Transverse colon (tissue), 4 donors: ENCODE data around the gene PLCG2. TPM values are rescaled to one million over a fixed set of nuclear protein-coding genes. Genes with fewer than 3 reads are reported as not detected.

Experiments
- DNase-seq: peaks from one replicate; pipeline ENCODE4 v3.0.0-alpha.2; 2019
- H3K27ac ChIP-seq, 4 donors: fragments of 200-600 bp; sonication (generic); 2 replicates each; pipeline ENCODE4 v1.5.1; 2016 to 2018; ENCODE audit warnings: inconsistent platforms in 4 of 4
- H3K27me3 ChIP-seq: fragments of 200-600 bp; sonication (generic); 2 replicates; pipeline ENCODE4 v1.5.1; 2017; ENCODE audit warnings: inconsistent platforms
- H3K36me3 ChIP-seq, 4 donors: fragments of 200-600 bp; sonication (generic); 2 replicates each; pipeline ENCODE4 v1.5.1; 2017 to 2019; ENCODE audit warnings: inconsistent platforms in 4 of 4
- H3K4me1 ChIP-seq, 4 donors: fragments of 200-600 bp; sonication (generic); 2 replicates each; pipeline ENCODE4 v1.5.1; 2017 to 2020; ENCODE audit warnings: inconsistent platforms in 4 of 4
- H3K4me3 ChIP-seq, 4 donors: fragments of 200-600 bp; sonication (generic); 1 replicate in 1 of 4; 2 replicates in 3 of 4; pipeline versions ENCODE4 v1.5.1 to v1.6.1; 2017 to 2019; ENCODE audit warnings: inconsistent platforms in 4 of 4
- H3K9me3 ChIP-seq, 2 donors: fragments of 200-600 bp; sonication (generic); 2 replicates each; pipeline ENCODE4 v1.5.1; 2017 to 2019; ENCODE audit warnings: inconsistent platforms in 2 of 2
- EP300 ChIP-seq: sonication (generic); formaldehyde crosslinking; IDR thresholded peaks from one replicate; pipeline ENCODE4 v1.6.1; 2017; ENCODE audit warnings: antibody characterized with exemption, low read depth
- POLR2A ChIP-seq: fragments of 450-650 bp; IDR thresholded peaks from one replicate; pipeline ENCODE4 v1.6.1; 2016; ENCODE audit warnings: antibody characterized with exemption, mild to moderate bottlenecking, moderate library complexity
- POLR2AphosphoS5 ChIP-seq, 3 donors: sonication (generic); formaldehyde crosslinking; IDR thresholded peaks; one replicate each; pipeline ENCODE4 v1.6.1; 2016; ENCODE audit warnings: antibody characterized with exemption in 3 of 3
- WGBS, 2 donors: methylation state at CpG; one replicate each; pipeline ENCODE4 v1.1.5; 2018; ENCODE audit warnings: low coverage in 1 of 2; 5-methylcytosine and 5-hydroxymethylcytosine counted together
- in situ Hi-C, 4 donors: fragments of 200-750 bp; cut with MboI; loops; one replicate each; pipeline versions ENCODE4 v1.15.0 to v1.15.1; 2017; ENCODE audit warnings: low sequenced_read_pairs in 3 of 4, low pct_ligation_motif_present in 1 of 4, low pct_unique_long_range_greater_than_20kb in 1 of 4
- intact Hi-C: fragments of 100-400 bp; cut with DNase I; formaldehyde crosslinking; loops from one replicate; pipeline ENCODE4 v1.15.1; 2023; ENCODE audit warnings: low total_unique reads
- total RNA-seq, 4 donors: library from RNA; depleted of rRNA; stranded (reverse); fragments of >200 nt; gene quantifications; one replicate each; pipeline ENCODE4 v1.1.0, GENCODE V29; 2016
- TF ChIP-seq, protein P1 (sequence below), 5 experiments: fragments of 200-600 bp in 3 of 5; fragments of 450-650 bp in 2 of 5; sonication (generic) in 3 of 5; IDR thresholded peaks; 1 replicate in 2 of 5; 2 replicates in 3 of 5; pipeline ENCODE4 v1.5.1; 2016 to 2017; ENCODE audit warnings: antibody characterized with exemption in 5 of 5, inconsistent platforms in 3 of 5, mild to moderate bottlenecking in 2 of 5, moderate library complexity in 1 of 5

Gene PLCG2
- total RNA-seq, 4 donors from 2014 or later, result 9.0 to 65.9 (median 28.6) TPM

- H3K36me3 ChIP-seq, result no peaks in the 10 kb centered on the region
- in situ Hi-C loops, result loop anchor here in 3 of 4 donors (25.0 kb wide), 1 partner anchor 300 kb away; no protein-coding TSS in a partner anchor
- H3K27ac ChIP-seq, result no peak overlapping the region
- H3K9me3 ChIP-seq, result no peaks in the 10 kb centered on the region
- no peak for TF ChIP-seq POLR2A
- TF ChIP-seq EP300, result no peak
- no peak for TF ChIP-seq POLR2AphosphoS5 (IDR thresholded peaks at IDR 0.05)
- TF ChIP-seq, protein P1, sequence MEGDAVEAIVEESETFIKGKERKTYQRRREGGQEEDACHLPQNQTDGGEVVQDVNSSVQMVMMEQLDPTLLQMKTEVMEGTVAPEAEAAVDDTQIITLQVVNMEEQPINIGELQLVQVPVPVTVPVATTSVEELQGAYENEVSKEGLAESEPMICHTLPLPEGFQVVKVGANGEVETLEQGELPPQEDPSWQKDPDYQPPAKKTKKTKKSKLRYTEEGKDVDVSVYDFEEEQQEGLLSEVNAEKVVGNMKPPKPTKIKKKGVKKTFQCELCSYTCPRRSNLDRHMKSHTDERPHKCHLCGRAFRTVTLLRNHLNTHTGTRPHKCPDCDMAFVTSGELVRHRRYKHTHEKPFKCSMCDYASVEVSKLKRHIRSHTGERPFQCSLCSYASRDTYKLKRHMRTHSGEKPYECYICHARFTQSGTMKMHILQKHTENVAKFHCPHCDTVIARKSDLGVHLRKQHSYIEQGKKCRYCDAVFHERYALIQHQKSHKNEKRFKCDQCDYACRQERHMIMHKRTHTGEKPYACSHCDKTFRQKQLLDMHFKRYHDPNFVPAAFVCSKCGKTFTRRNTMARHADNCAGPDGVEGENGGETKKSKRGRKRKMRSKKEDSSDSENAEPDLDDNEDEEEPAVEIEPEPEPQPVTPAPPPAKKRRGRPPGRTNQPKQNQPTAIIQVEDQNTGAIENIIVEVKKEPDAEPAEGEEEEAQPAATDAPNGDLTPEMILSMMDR (IDR thresholded peaks at IDR 0.05), result no peak
- no peaks in the 10 kb centered on the region for H3K27me3 ChIP-seq
- H3K4me3 ChIP-seq, result no peak overlapping the region
- no peaks in the 10 kb centered on the region for H3K4me1 ChIP-seq
- 38 to 65% methylated on average over 2 to 13 of the region's 13 CpGs for WGBS, 2 donors
- no peak for DNase-seq
- intact Hi-C loops, result no loop called here
Measured at GRCh38 chr16:81937305-81938038, 158.4 kb downstream of the PLCG2 start.

- no peaks in the 10 kb centered on the region for H3K36me3 ChIP-seq
- intact Hi-C loops (no loop called here), in situ Hi-C loops (loop anchor here in 3 of 4 donors (25.0 kb wide), 1 partner anchor 299 kb away; no protein-coding TSS in a partner anchor)
- H3K4me3 ChIP-seq, result no peak overlapping the region
- H3K27ac ChIP-seq, result no peak overlapping the region
- H3K4me1 ChIP-seq, result no peaks in the 10 kb centered on the region
- H3K9me3 ChIP-seq, result no peaks in the 10 kb centered on the region
- no peaks in the 10 kb centered on the region for H3K27me3 ChIP-seq
- 61 to 79% methylated on average over 3 to 17 of the region's 17 CpGs for WGBS, 2 donors
- TF ChIP-seq POLR2AphosphoS5 (IDR thresholded peaks at IDR 0.05) (no peak), POLR2A (no peak), EP300 (no peak)
- TF ChIP-seq, protein P1 (IDR thresholded peaks at IDR 0.05), result no peak
- DNase-seq, result no peak
Measured at GRCh38 chr16:81938326-81939163, 159.5 kb downstream of the PLCG2 start.

DNA sequence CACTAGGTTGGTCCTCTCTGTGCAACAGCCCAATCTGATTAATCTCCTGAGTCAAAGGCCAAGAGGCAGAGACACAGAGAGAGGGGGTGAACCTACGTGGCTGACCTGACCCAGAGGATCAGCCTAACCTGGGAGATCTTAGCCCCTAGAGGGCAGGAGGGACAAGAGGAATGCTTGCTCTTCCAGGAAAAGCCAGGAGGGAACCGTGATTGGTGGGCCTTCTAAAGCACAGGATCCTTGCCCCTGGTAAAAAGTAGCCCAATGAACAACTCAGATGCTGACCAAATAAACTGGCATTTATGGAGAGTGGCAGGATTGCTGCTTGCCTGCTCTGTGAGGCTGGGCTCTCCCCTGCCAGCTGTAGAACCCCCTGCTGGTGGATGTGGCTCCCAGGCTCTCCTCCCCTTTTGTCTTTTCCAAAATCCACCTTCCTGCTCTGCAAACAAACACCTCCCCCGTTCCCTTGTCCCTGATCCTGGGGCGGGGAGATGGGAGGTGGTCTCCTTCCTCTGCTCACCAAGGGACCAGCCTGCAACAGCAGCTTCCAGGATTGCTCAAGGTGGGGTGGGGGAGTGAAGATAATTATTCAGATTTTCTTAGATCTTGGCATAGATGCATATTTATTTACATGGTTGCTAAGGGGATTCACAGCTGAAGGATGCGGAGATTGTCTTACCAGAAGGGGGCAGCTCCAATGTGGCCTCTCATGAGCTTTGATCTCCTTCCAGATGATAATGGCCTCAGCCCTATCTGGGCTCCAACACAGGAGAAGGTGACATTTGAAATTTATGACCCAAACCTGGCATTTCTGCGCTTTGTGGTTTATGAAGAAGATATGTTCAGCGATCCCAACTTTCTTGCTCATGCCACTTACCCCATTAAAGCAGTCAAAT is 160.3 kb downstream of the PLCG2 start:
- in situ Hi-C loops, result loop anchor here (10.0 to 25.0 kb wide), 2 partner anchors 285 to 298 kb away; no protein-coding TSS in a partner anchor
- H3K4me3 ChIP-seq, result no peak overlapping the region
- 87 to 89% methylated on average over 4 to 7 of the region's 7 CpGs for WGBS, 2 donors
- H3K27ac ChIP-seq, result no peak overlapping the region
- no peaks in the 10 kb centered on the region for H3K9me3 ChIP-seq
- intact Hi-C loops, result no loop called here
- no peaks in the 10 kb centered on the region for H3K36me3 ChIP-seq
- no peaks in the 10 kb centered on the region for H3K27me3 ChIP-seq
- TF ChIP-seq POLR2A (no peak), POLR2AphosphoS5 (IDR thresholded peaks at IDR 0.05) (no peak), EP300 (no peak)
- TF ChIP-seq, protein P1 (IDR thresholded peaks at IDR 0.05), result no peak
- no peaks in the 10 kb centered on the region for H3K4me1 ChIP-seq
- DNase-seq, result no peak
